ENCODE data around the gene MYO3B.
"Not testable (repeated sequence)": the region's sequence is repeated elsewhere in the genome, so short reads cannot be mapped to it uniquely, and the experiment has no call there.

GRCh38 chr2:170263728-170264521, 86.0 kb downstream of the MYO3B start:
- not testable (repeated sequence) for TF ChIP-seq CTCF, POLR2A (IDR thresholded peaks at IDR 0.05)
